Bone marrow (tissue), 2 donors: ENCODE data around the gene IQCE.
"Not testable (repeated sequence)": the region's sequence is repeated elsewhere in the genome, so short reads cannot be mapped to it uniquely, and the experiment has no call there.

ENCODE experiments used
- DNase-seq, 2 donors: peaks; one replicate each; lab custom pipeline; 2025; lab: John Stamatoyannopoulos, UW

The IQCE gene

GRCh38 chr7:2576742-2577491 is 18.1 kb downstream of the IQCE start:
- DNase-seq = no peak

GRCh38 chr7:2577914-2578680 is 19.3 kb downstream of the IQCE start:
- DNase-seq = no peak

DNA sequence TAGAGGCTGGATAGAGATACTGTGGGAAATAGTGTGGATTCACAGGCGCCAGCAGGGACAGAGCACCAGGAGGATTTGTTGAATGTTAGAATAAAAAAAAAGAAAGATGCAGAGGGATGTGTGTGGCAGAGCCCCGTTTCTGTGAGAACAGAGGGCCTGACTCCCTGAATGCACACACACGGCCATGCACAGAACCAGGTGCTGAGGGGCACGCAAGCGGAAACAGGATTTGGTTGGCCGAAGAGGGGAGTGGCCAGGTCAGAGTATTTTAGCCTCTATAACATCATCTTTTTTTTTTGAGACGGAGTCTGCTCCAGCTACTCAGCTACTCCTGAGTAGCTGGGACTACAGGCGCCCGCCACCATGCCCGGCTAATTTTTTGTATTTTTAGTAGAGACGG is 21.9 kb downstream of the IQCE start:
- DNase-seq = no peak

- DNase-seq = no peak
Measured at GRCh38 chr7:2582006-2582735, 23.4 kb downstream of the IQCE start.

- no peak for DNase-seq
Measured at GRCh38 chr7:2583798-2584580, 25.2 kb downstream of the IQCE start.

DNA sequence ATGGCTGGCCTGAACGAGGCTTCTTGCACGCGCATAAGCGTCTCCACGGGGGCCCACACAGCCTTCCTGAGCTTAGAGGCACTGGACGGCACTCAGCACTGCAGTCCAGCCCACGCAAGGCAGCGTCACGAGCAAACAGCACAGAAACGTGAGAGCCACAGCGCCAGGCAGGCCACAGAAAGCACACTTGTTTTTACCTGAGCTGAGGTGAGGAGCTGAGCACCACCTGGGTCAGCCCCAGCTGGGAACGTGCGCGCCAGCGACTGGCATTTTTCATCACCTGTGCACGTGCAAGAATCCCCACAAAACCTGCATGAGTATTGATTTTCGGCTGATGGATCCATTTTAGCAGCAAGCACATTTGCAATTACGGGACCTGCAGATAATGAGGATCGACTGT is 26.7 kb downstream of the IQCE start:
- no peak for DNase-seq

- DNase-seq = no peak
Measured at GRCh38 chr7:2586326-2587020, 27.7 kb downstream of the IQCE start.

GRCh38 chr7:2587134-2587533 is 28.4 kb downstream of the IQCE start:
- DNase-seq = no peak

- no peak for DNase-seq
Measured at GRCh38 chr7:2587778-2588177, 29.0 kb downstream of the IQCE start.

DNA sequence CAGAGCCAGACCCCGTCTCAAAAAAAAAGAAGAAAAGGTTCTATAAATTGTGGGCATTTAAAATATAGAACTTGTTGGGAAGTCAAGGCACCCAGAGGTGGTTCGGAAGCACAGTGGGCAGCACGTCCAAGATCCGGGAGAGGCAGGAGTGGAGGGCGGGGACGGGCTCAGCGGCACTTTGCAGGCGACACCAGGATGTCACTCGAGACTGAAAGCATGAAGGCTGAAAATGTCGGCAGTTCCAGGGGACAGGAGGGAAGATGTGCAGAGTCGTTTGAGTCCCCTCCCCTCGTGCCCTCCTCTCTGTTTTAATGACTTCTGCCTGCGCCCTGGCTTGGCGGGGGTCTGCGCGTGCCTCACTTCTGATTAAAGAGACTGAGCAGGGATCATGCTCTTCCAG is 30.6 kb downstream of the IQCE start:
- no peak for DNase-seq

DNA sequence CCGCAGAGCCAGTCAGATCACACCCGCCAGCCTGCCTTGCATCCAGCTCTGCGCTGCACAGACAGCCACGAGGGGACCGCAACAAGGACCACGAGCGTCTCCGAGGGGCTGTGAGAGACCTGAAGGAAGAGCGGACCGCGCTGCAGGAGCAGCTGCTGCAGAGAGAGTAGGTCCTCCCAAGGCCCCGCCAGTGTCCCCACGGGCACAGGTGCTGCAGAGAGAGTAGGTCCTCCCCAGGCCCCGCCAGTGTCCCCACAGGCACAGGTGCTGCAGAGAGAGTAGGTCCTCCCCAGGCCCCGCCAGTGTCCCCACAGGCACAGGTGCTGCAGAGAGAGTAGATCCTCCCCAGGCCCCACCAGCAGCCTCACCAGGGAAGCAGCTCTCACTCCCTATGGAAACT is 31.2 kb downstream of the IQCE start:
- not testable (repeated sequence) for DNase-seq

DNA sequence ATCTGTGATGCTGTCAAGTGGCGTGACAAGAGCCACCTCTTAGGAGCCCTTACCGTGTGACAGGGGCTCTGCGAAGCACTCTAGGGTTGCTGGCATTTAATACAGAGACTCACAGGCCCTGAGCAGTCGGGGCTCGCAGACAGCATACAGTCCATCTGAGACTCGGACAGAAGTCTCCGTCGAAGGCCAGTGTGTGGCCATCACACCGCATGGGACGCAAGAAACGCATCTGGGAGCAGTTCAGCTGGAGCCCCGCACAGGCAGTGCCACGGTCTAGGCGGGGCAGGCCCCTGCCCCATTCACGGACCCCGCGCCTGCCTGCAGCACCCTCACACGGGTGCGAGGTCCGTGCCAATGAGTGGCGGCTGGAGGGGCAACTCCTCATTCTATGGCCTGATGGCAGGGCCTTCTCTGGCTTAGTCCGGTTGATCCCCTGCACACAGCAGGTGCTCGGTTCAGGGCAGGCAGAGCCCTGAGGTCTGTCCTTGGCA is 33.6 kb downstream of the IQCE start:
- DNase-seq = no peak

GRCh38 chr7:2593036-2593727 is 34.4 kb downstream of the IQCE start:
- DNase-seq = no peak

GRCh38 chr7:2594599-2594998 is 35.8 kb downstream of the IQCE start:
- no peak for DNase-seq

GRCh38 chr7:2595258-2595860 is 36.6 kb downstream of the IQCE start:
- DNase-seq = no peak

DNA sequence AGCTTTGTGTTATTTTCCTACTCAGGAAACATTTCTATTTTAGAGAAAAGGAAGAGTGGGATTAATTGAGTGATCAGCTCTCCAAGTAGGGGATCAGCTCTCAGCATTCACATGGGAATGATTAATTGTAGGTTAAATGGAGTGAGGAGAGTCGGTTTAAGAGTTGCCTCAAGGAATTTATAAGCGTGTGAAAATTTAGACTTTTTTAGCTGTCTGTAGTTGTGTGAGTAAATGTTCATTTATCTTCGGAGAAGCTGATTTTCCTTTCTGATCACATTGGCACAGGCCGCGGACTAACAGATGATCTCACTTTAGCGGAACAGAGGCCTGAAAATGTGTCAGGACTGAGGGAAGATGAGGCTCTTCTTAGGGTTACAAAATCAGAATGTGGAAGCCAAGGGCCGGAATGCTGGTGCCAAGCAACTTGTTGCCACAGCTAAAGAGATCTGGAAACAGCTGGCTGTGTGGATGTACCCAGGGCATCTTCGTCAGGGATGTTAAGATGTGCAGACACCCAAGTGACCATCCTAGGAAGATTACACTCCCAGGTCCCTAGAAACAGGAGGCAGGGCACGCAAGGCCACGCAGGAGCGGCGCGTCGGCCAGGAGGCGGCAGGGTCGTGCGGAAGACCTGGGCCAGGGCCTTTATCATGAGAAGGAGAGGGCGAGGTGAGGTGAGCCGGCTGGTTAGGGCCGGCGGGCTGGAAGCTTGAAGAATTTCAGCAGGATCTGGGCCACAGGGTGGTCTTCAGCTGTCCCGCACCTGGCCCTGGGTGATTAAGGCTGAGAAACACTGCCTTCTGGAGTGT is 37.9 kb downstream of the IQCE start:
- no peak for DNase-seq

DNA sequence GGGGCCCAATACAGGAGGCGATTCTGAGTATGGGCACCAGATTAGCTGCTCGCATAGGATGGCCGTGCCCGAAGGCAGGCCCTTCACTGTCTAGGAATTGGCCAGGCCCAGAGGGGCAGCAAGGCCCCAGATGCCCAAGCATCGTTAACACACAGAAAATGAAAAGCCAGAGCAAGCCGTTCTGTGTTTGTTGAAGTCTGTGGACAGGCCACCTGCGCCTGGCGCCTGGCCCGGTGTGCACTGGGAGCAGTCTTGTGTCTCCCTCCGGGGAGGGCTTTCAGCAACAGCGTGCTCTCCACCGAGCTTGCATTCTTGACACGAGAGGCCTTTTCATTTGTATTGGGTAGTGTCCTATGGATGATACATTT is 38.5 kb downstream of the IQCE start:
- DNase-seq = no peak

DNA sequence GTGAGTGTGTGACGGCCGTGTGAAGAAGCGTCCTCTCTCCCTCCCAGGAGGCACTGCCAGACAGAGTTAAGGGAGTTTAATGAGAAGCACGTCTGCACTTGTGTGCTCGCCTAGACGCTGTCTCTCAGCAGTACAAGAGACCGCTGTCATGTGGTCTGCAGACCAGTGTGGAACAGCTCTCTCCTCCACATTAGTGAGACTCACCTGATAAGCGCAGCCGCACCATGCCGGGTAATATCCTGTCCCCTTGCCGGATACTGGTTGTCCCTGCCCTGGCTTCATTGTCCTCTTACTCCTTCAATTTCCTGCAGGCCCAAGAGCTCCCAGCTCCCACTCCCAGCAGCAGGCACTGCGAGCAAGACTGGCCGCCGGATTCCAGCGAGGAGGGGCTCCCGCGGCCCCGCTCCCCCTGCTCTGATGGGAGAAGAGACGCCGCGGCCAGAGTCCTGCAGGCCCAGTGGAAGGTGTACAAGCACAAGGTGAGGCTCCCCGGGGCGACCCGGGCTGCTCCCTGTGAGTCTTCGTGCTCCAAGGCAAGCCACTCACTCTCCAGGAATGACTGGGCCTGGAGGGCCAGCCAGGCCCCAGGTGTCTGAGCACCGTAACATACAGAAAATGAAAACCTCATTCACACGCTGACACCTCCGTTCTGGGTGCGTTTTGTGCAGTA is 39.5 kb downstream of the IQCE start:
- no peak for DNase-seq

DNA sequence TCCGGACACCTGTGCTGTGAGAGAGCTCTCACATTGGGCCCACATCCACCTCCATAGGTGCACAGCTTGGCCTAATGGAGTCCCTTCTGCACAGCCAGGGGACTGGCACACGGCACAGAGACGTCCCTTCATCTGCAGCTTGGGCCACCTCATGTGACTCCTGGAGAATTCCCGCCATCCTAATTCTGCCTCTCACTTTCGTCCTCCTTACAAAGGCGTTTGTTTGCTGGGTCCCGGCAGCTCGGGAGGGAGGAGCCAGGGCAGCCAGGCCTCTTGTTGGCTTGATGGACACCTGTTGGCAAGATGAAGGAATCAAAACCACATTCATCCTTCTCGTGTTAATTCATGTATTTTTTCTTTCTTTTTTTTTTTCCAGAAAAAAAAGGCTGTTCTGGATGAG is 42.3 kb downstream of the IQCE start:
- DNase-seq = no peak
